Gastroesophageal sphincter (tissue), 3 donors: ENCODE measurements around the gene EPC2.

ENCODE experiments used
- CTCF ChIP-seq, 4 experiments: fragments of 200-600 bp in 2 of 4; fragments of 450-650 bp in 2 of 4; sonication (generic) in 1 of 4; IDR thresholded peaks; one replicate each; pipeline ENCODE4 v1.5.1; 2017 to 2019; ENCODE audit warnings: antibody characterized with exemption in 4 of 4, mild to moderate bottlenecking in 2 of 4, moderate library complexity in 2 of 4
- POLR2AphosphoS5 ChIP-seq: sonication (generic); formaldehyde crosslinking; IDR thresholded peaks from one replicate; pipeline ENCODE4 v1.6.1; 2017; ENCODE audit warnings: antibody characterized with exemption

GRCh38 chr2:148745151-148745851, 100.8 kb downstream of the EPC2 start:
- TF ChIP-seq POLR2AphosphoS5 (no peak), CTCF (IDR thresholded peaks at IDR 0.05) (no peak)
